ENCODE results near the gene SLC25A14. TPM values are rescaled to one million over a fixed set of nuclear protein-coding genes. Genes with fewer than 3 reads are reported as not detected.

Gene SLC25A14, protein sequence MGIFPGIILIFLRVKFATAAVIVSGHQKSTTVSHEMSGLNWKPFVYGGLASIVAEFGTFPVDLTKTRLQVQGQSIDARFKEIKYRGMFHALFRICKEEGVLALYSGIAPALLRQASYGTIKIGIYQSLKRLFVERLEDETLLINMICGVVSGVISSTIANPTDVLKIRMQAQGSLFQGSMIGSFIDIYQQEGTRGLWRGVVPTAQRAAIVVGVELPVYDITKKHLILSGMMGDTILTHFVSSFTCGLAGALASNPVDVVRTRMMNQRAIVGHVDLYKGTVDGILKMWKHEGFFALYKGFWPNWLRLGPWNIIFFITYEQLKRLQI
- total RNA-seq: 7.2 and 7.8 TPM in 2 replicates

GRCh38 chrX:130339408-130340222 lies at the start of gene SLC25A14:
Gene SLC25A14, plus strand, starts transcription at chrX:130339919. Its CDS starts 360 bp downstream, at chrX:130340279.

DNA sequence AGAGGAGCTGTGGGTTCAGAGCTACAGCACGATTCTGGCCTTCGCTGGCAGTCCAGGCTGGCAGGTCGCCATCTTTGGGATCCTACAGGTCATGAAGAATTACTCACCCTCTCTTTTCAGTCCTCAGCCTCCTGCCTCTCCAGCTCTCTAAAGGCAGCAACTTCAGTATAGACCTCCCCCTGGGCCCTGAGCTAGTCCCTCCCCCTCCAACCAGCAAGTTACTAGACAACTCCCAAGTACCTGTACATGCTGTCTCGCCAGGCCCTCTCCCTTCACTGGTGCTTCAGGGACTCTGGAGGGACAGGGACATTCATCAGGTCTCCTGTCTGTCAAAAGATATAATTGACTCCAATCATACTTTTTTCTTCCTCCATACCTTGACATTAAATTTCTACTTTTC lies 45.8 kb downstream of the SLC25A14 start, which contains the start of gene GPR119:
Gene GPR119 (minus strand): TSS at position 155 of the 400 bp plus-strand sequence. CDS start 227 bp downstream, outside the sequence.

GRCh38 chrX:130401415-130402207 lies 61.9 kb downstream of the SLC25A14 start, which contains the start of gene RBMX2:
Gene RBMX2, plus strand, starts transcription at chrX:130401987. Its CDS starts 46 bp downstream, at chrX:130402033.

Small RNA genes lying within 50 kb of the gene (small RNA-seq; reads per million reads assigned to genes)
- gene AL035423.1 (not detected), gene RNU6-1130P (not detected)

Other genes starting within 250 kb of the SLC25A14 start
- 20.6 and 21.1 TPM in 2 replicates for gene ELF4, start 229.4 kb upstream of the SLC25A14 start, total RNA-seq
- gene AIFM1, start 174.1 kb upstream of the SLC25A14 start, total RNA-seq: 9.1 and 11.4 TPM in 2 replicates
- gene RAB33A, start 168.0 kb upstream of the SLC25A14 start, total RNA-seq: 0.49 and 0.65 TPM in 2 replicates
- gene ZNF280C, start 71.0 kb upstream of the SLC25A14 start, total RNA-seq: 10.2 and 10.4 TPM in 2 replicates
- not detected in 2 replicates for gene GPR119, start 45.8 kb downstream of the SLC25A14 start, total RNA-seq
- 18.7 and 20.8 TPM in 2 replicates for gene RBMX2, start 62.1 kb downstream of the SLC25A14 start, total RNA-seq